Calu3 (cell line): Measurements from ENCODE around the gene PARP1. TPM values are rescaled to one million over a fixed set of nuclear protein-coding genes. Genes with fewer than 3 reads are reported as not detected.

ENCODE experiments used
- BruUV-seq: library from RNA; stranded (reverse); fragments of 400-500 nt; replicated peaks from 2 replicates; lab custom pipeline; 2021; lab: Mats Ljungman, UMichigan
- CTCF ChIA-PET: fragments of 300-600 bp; sonication (Branson Sonifier 250); formaldehyde crosslinking; loops from one replicate; lab custom pipeline; 2022; ENCODE audit warnings: antibody characterized with exemption; lab: Charles Lee
- DNase-seq: peaks from one replicate; pipeline ENCODE4 v3.0.0; 2022
- H3K27ac Mint-ChIP-seq: one replicate; pipeline ENCODE4 v1.8.0; 2022; ENCODE audit warnings: mixed read lengths; ENCODE audit not compliant: unreplicated experiment
- H3K27me3 Mint-ChIP-seq: one replicate; pipeline ENCODE4 v1.8.0; 2022; ENCODE audit warnings: mixed read lengths; ENCODE audit not compliant: unreplicated experiment
- H3K36me3 Mint-ChIP-seq: one replicate; pipeline ENCODE4 v1.8.0; 2022; ENCODE audit warnings: mild to moderate bottlenecking, moderate library complexity, mixed read lengths; ENCODE audit not compliant: insufficient read depth, unreplicated experiment
- H3K4me1 Mint-ChIP-seq: one replicate; pipeline ENCODE4 v1.8.0; 2022; ENCODE audit warnings: mild to moderate bottlenecking, low read depth, mixed read lengths; ENCODE audit not compliant: unreplicated experiment
- H3K4me3 Mint-ChIP-seq: one replicate; pipeline ENCODE4 v1.8.0; 2022; ENCODE audit warnings: mild to moderate bottlenecking, low read depth, moderate library complexity, mixed read lengths; ENCODE audit not compliant: unreplicated experiment
- H3K9me3 Mint-ChIP-seq: one replicate; pipeline ENCODE4 v1.8.0; 2022; ENCODE audit warnings: low read depth, mixed read lengths; ENCODE audit not compliant: unreplicated experiment
- CTCF ChIP-seq: fragments of 200-600 bp; IDR thresholded peaks from one replicate; pipeline ENCODE4 v1.8.0; 2022; ENCODE audit warnings: antibody characterized with exemption; ENCODE audit not compliant: unreplicated experiment
- intact Hi-C: fragments of 100-400 bp; cut with micrococcal nuclease; formaldehyde crosslinking; loops from one replicate; pipeline ENCODE4 v1.10.0; 2022; ENCODE audit not compliant: unreplicated experiment
- total RNA-seq: library from RNA; stranded (reverse); gene quantifications from 2 replicates; pipeline ENCODE4 v1.2.3, GENCODE V29; 2022

Gene PARP1
- total RNA-seq, 1 experiment from 2014 or later = 136 TPM

- Mint-ChIP-seq H3K27ac (no peak overlapping the region), H3K4me1 (no peaks in the 10 kb centered on the region), H3K36me3 (peaks cover 23% of the 10 kb centered on the region), H3K27me3 (no peaks in the 10 kb centered on the region), H3K9me3 (no peaks in the 10 kb centered on the region), H3K4me3 (no peak overlapping the region)
- no peak for DNase-seq
- no TSS peak for BruUV-seq
- intact Hi-C loops = no loop called here
- TF ChIP-seq CTCF = no peak
- CTCF ChIA-PET = no interaction called here
These were observed 38.8 kb downstream of the PARP1 start for GRCh38 chr1:226369110-226369509.

- Mint-ChIP-seq H3K27ac (no peak overlapping the region), H3K9me3 (no peaks in the 10 kb centered on the region), H3K36me3 (peaks cover 30% of the 10 kb centered on the region), H3K4me3 (no peak overlapping the region), H3K27me3 (no peaks in the 10 kb centered on the region), H3K4me1 (no peaks in the 10 kb centered on the region)
- intact Hi-C loops = no loop called here
- DNase-seq = no peak
- BruUV-seq = no TSS peak
- CTCF ChIA-PET = no interaction called here
- TF ChIP-seq CTCF = no peak
These were observed 41.6 kb downstream of the PARP1 start for GRCh38 chr1:226366290-226366689.

- TF ChIP-seq CTCF = no peak
- CTCF ChIA-PET = no interaction called here
- H3K4me3 Mint-ChIP-seq = no peak overlapping the region
- H3K27me3 Mint-ChIP-seq = no peaks in the 10 kb centered on the region
- H3K4me1 Mint-ChIP-seq = no peaks in the 10 kb centered on the region
- H3K9me3 Mint-ChIP-seq = no peaks in the 10 kb centered on the region
- DNase-seq = no peak
- intact Hi-C loops = no loop called here
- peaks cover 30% of the 10 kb centered on the region for H3K36me3 Mint-ChIP-seq
- no TSS peak for BruUV-seq
- H3K27ac Mint-ChIP-seq = no peak overlapping the region
These were observed 42.1 kb downstream of the PARP1 start for GRCh38 chr1:226365831-226366231.

- Mint-ChIP-seq H3K4me3 (no peak overlapping the region), H3K27me3 (no peaks in the 10 kb centered on the region), H3K9me3 (no peaks in the 10 kb centered on the region), H3K4me1 (no peaks in the 10 kb centered on the region), H3K36me3 (peaks cover 29% of the 10 kb centered on the region), H3K27ac (no peak overlapping the region)
- intact Hi-C loops = no loop called here
- no TSS peak for BruUV-seq
- TF ChIP-seq CTCF = no peak
- CTCF ChIA-PET = no interaction called here
- no peak for DNase-seq
These were observed 42.9 kb downstream of the PARP1 start for GRCh38 chr1:226364901-226365565.
